ENCODE results near the gene ZNF628. TPM values are rescaled to one million over a fixed set of nuclear protein-coding genes. Genes with fewer than 3 reads are reported as not detected.

ZNF628 gene
- total RNA-seq, 1 experiment from 2014 or later: 12.3 TPM

DNA sequence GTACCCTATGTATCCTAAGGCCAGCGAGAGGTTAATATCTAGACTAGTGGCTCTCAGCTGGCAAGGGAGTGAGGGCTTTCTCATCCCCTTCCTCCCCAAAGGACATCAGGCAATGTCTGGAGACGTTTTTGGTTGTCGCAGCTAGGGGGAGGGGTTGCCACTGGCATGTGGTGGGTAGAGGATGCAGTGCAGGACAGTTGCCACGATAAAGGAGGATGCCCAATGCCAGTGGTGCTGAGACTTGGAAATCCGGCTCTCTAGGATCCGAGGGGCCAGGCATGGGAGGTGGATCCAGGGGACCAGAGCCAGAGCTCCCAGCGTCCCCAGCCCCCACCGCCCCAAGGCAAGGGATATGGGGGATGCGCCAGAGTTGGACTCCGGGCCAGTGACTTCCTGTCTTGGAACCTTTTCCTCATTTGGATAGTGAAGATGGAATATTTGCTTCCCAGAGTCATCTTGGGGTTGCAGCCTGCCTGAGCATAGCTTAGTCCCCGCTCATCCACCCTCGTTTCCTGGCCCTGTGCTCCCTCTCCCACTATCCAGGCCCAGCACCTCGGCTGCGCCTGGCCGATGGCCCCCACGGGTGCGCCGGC lies 16.7 kb downstream of the ZNF628 start:
- Histone ChIP-seq H3K27me3 (replicated peaks; ENCODE audit: control insufficient read depth, insufficient read depth, low read length) (no peaks in the 10 kb centered on the region), H3K4me1 (peaks cover 4% of the 10 kb centered on the region; the same call in 1 of the 2 replicates), H3K4me3 (ENCODE audit: low read depth, low read length) (no peak overlapping the region), H3K36me3 (ENCODE audit: control insufficient read depth, insufficient read depth, low read length) (no peaks in the 10 kb centered on the region), H3K9me3 (no peaks in the 10 kb centered on the region)
- intact Hi-C loops (cut with micrococcal nuclease; ENCODE audit: unreplicated experiment): no loop called here
- BruUV-seq (replicated peaks): no TSS peak
- Mint-ChIP-seq H3K27ac (ENCODE audit: unreplicated experiment) (no peak overlapping the region), H3K4me3 (ENCODE audit: unreplicated experiment) (no peak overlapping the region), H3K27me3 (ENCODE audit: insufficient read depth, unreplicated experiment) (no peaks in the 10 kb centered on the region), H3K9me3 (ENCODE audit: unreplicated experiment) (no peaks in the 10 kb centered on the region), H3K4me1 (ENCODE audit: low read depth, unreplicated experiment) (peaks cover 7% of the 10 kb centered on the region), H3K36me3 (ENCODE audit: insufficient read depth, unreplicated experiment) (peaks cover 17% of the 10 kb centered on the region)
- TF ChIP-seq, protein P1, sequence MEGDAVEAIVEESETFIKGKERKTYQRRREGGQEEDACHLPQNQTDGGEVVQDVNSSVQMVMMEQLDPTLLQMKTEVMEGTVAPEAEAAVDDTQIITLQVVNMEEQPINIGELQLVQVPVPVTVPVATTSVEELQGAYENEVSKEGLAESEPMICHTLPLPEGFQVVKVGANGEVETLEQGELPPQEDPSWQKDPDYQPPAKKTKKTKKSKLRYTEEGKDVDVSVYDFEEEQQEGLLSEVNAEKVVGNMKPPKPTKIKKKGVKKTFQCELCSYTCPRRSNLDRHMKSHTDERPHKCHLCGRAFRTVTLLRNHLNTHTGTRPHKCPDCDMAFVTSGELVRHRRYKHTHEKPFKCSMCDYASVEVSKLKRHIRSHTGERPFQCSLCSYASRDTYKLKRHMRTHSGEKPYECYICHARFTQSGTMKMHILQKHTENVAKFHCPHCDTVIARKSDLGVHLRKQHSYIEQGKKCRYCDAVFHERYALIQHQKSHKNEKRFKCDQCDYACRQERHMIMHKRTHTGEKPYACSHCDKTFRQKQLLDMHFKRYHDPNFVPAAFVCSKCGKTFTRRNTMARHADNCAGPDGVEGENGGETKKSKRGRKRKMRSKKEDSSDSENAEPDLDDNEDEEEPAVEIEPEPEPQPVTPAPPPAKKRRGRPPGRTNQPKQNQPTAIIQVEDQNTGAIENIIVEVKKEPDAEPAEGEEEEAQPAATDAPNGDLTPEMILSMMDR (IDR thresholded peaks at IDR 0.05; ENCODE audit: insufficient read depth in 1 of 2, low read depth in 1 of 2, low read length in 1 of 2, severe bottlenecking in 1 of 2, unreplicated experiment in 1 of 2): no peak
- no peak for DNase-seq
- ChIA-PET CTCF (interaction anchor here (2.4 kb wide), 1 partner anchor 11 kb away, joined by 6 read pairs; no protein-coding TSS in a partner anchor), POLR2A (no interaction called here)

DNA sequence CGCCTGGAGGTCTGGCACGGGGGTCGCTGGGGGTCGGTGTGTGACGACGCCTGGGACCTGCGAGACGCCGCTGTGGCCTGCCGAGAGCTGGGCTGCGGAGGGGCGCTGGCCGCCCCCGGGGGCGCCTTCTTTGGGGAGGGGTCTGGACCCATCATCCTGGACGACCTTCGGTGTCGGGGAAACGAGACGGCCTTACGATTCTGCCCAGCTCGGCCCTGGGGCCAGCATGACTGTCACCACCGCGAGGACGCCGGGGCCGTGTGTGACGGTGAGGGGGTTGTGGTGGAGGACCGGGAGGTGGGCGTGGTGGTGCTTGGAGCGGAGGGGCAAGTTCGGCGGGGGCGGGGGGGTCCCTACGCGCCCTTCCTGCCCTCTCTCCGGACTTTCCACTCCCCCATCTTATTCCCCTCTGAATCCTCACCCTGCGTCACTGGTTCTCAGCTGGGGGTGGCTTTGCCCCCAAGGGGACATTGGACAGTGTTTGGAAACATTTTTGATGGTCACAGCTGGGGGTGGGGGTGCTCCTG lies 17.3 kb downstream of the ZNF628 start:
- ChIA-PET POLR2A (no interaction called here), CTCF (interaction anchor here (0.7 to 2.4 kb wide), 2 partner anchors 9 to 10 kb away, joined by 4 to 6 read pairs; partner anchors contain the start of gene NAT14)
- Histone ChIP-seq H3K27me3 (replicated peaks; ENCODE audit: control insufficient read depth, insufficient read depth, low read length) (no peaks in the 10 kb centered on the region), H3K4me1 (peaks cover 4% of the 10 kb centered on the region; the same call in 1 of the 2 replicates), H3K4me3 (ENCODE audit: low read depth, low read length) (no peak overlapping the region), H3K36me3 (ENCODE audit: control insufficient read depth, insufficient read depth, low read length) (no peaks in the 10 kb centered on the region), H3K9me3 (no peaks in the 10 kb centered on the region)
- TF ChIP-seq, protein P1 (IDR thresholded peaks at IDR 0.05; ENCODE audit: insufficient read depth in 1 of 2, low read depth in 1 of 2, low read length in 1 of 2, severe bottlenecking in 1 of 2, unreplicated experiment in 1 of 2): no peak
- Mint-ChIP-seq H3K9me3 (ENCODE audit: unreplicated experiment) (no peaks in the 10 kb centered on the region), H3K4me3 (ENCODE audit: unreplicated experiment) (no peak overlapping the region), H3K36me3 (ENCODE audit: insufficient read depth, unreplicated experiment) (peaks cover 17% of the 10 kb centered on the region), H3K27me3 (ENCODE audit: insufficient read depth, unreplicated experiment) (no peaks in the 10 kb centered on the region), H3K4me1 (ENCODE audit: low read depth, unreplicated experiment) (peaks cover 7% of the 10 kb centered on the region), H3K27ac (ENCODE audit: unreplicated experiment) (no peak overlapping the region)
- intact Hi-C loops (cut with micrococcal nuclease; ENCODE audit: unreplicated experiment): no loop called here
- no peak for DNase-seq
- no TSS peak for BruUV-seq (replicated peaks)

DNA sequence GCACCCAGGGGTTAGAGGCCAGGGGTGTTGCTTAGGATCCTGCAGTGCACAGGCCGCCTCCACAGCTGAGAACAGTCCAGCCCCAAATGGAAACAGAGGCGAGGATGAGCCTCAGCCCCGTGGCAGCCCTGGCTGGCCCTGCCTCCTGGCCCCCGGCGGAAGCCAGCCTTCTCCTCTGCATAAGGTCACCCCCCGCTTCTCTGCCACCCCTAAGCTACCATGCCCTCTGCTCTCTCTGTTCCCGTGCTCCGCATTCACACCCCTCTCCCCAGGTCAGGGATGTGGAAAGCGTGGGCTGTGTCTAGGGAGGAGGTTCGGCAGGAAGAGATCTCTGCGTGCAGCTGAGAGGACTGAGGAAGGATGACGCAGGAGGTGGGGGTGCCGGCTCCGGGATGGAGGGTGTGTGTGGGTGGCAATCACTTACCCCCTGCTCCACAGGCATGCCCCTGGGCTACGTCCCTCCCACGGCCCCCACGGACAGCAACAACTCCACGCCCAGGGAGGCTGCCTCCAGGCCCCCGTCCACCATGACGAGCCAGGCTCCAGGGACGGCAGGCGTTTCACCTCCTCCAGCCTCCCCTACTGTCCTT lies 17.9 kb downstream of the ZNF628 start:
- H3K9me3 Mint-ChIP-seq (ENCODE audit: unreplicated experiment): no peaks in the 10 kb centered on the region
- Histone ChIP-seq H3K27me3 (replicated peaks; ENCODE audit: control insufficient read depth, insufficient read depth, low read length) (no peaks in the 10 kb centered on the region), H3K36me3 (ENCODE audit: control insufficient read depth, insufficient read depth, low read length) (no peaks in the 10 kb centered on the region), H3K9me3 (no peaks in the 10 kb centered on the region), H3K4me3 (ENCODE audit: low read depth, low read length) (no peak overlapping the region), H3K4me1 (peaks cover 4% of the 10 kb centered on the region; the same call in 1 of the 2 replicates)
- peaks cover 20% of the 10 kb centered on the region for H3K36me3 Mint-ChIP-seq (ENCODE audit: insufficient read depth, unreplicated experiment)
- no peaks in the 10 kb centered on the region for H3K27me3 Mint-ChIP-seq (ENCODE audit: insufficient read depth, unreplicated experiment)
- H3K4me1 Mint-ChIP-seq (ENCODE audit: low read depth, unreplicated experiment): peaks cover 13% of the 10 kb centered on the region
- no TSS peak for BruUV-seq (replicated peaks)
- TF ChIP-seq, protein P1 (IDR thresholded peaks at IDR 0.05; ENCODE audit: insufficient read depth in 1 of 2, low read depth in 1 of 2, low read length in 1 of 2, severe bottlenecking in 1 of 2, unreplicated experiment in 1 of 2): no peak
- H3K4me3 Mint-ChIP-seq (ENCODE audit: unreplicated experiment): no peak overlapping the region
- CTCF ChIA-PET: interaction anchor here (0.7 to 2.4 kb wide), 2 partner anchors 9 to 10 kb away, joined by 4 to 6 read pairs; partner anchors contain the start of gene NAT14
- POLR2A ChIA-PET: no interaction called here
- DNase-seq: no peak
- intact Hi-C loops (cut with micrococcal nuclease; ENCODE audit: unreplicated experiment): no loop called here
- H3K27ac Mint-ChIP-seq (ENCODE audit: unreplicated experiment): no peak overlapping the region
